Ectodermal cell (in vitro differentiated cells): ENCODE results near the gene MBOAT7.

Source experiments
- H3K27ac ChIP-seq: 2 replicates; pipeline ENCODE4 v1.7.0; 2013; ENCODE audit warnings: mild to moderate bottlenecking, low read depth, low read length; ENCODE audit not compliant: insufficient read depth, poor library complexity, severe bottlenecking
- H3K27me3 ChIP-seq: 2 replicates; pipeline ENCODE4 v1.7.0; 2013; ENCODE audit warnings: mild to moderate bottlenecking, low read length; ENCODE audit not compliant: insufficient read depth, control insufficient read depth, poor library complexity, severe bottlenecking
- H3K36me3 ChIP-seq: one replicate; pipeline ENCODE4 v1.7.0; 2013; ENCODE audit warnings: low read length; ENCODE audit not compliant: control insufficient read depth, insufficient read depth
- H3K4me1 ChIP-seq: one replicate; pipeline ENCODE4 v1.7.0; 2013; ENCODE audit warnings: low read length; ENCODE audit not compliant: control insufficient read depth, insufficient read depth
- H3K4me3 ChIP-seq: 2 replicates; pipeline ENCODE4 v1.7.0; 2013; ENCODE audit warnings: low read depth, low read length, control low read depth; ENCODE audit not compliant: insufficient read depth
- H3K9me3 ChIP-seq: 2 replicates; pipeline ENCODE4 v1.7.0; 2013; ENCODE audit warnings: mild to moderate bottlenecking, low read length, moderate library complexity; ENCODE audit not compliant: control insufficient read depth
- WGBS, 2 experiments: methylation state at CpG; one replicate each; pipeline ENCODE4 v1.1.7; 2013; ENCODE audit warnings: missing lambda C conversion rate in 2 of 2; 5-methylcytosine and 5-hydroxymethylcytosine counted together

MBOAT7 gene

GRCh38 chr19:54155694-54156093 lies 33.7 kb downstream of the MBOAT7 start:
- H3K27me3 ChIP-seq = no peaks in the 10 kb centered on the region
- peaks cover 9% of the 10 kb centered on the region for H3K4me1 ChIP-seq
- no peaks in the 10 kb centered on the region for H3K9me3 ChIP-seq
- WGBS, 2 experiments = 93 to 94% methylated on average over 19 of the region's 19 CpGs
- H3K4me3 ChIP-seq = no peak overlapping the region
- H3K27ac ChIP-seq = no peak overlapping the region
- peaks cover 53% of the 10 kb centered on the region for H3K36me3 ChIP-seq

- H3K27ac ChIP-seq = no peak overlapping the region
- peaks cover 58% of the 10 kb centered on the region for H3K36me3 ChIP-seq
- no peak overlapping the region for H3K4me3 ChIP-seq
- no peaks in the 10 kb centered on the region for H3K9me3 ChIP-seq
- peaks cover 8% of the 10 kb centered on the region for H3K4me1 ChIP-seq
- WGBS, 2 experiments = 94 to 96% methylated on average over 18 of the region's 18 CpGs
- H3K27me3 ChIP-seq = no peaks in the 10 kb centered on the region
Measured at GRCh38 chr19:54154603-54155345, 34.6 kb downstream of the MBOAT7 start.

- peaks cover 67% of the 10 kb centered on the region for H3K36me3 ChIP-seq
- 91% methylated on average over 10 of the region's 10 CpGs for WGBS, 2 experiments
Measured at GRCh38 chr19:54153731-54154326, 35.6 kb downstream of the MBOAT7 start.

GRCh38 chr19:54152878-54153524 lies 36.4 kb downstream of the MBOAT7 start:
- WGBS, 2 experiments = 97 to 98% methylated on average over 25 of the region's 25 CpGs
- no peak overlapping the region for H3K4me3 ChIP-seq
- H3K4me1 ChIP-seq = no peaks in the 10 kb centered on the region
- no peak overlapping the region for H3K27ac ChIP-seq
- H3K9me3 ChIP-seq = no peaks in the 10 kb centered on the region
- H3K27me3 ChIP-seq = no peaks in the 10 kb centered on the region
- peaks cover 75% of the 10 kb centered on the region for H3K36me3 ChIP-seq

More at GRCh38 chr19:54153731-54154326, 35.6 kb downstream of the MBOAT7 start:
- H3K4me3 ChIP-seq = no peak overlapping the region
- no peaks in the 10 kb centered on the region for H3K27me3 ChIP-seq
- no peak overlapping the region for H3K27ac ChIP-seq
- H3K4me1 ChIP-seq = peaks cover 6% of the 10 kb centered on the region
- H3K9me3 ChIP-seq = no peaks in the 10 kb centered on the region

GRCh38 chr19:54152267-54152666 lies 37.1 kb downstream of the MBOAT7 start:
- H3K36me3 ChIP-seq = peaks cover 82% of the 10 kb centered on the region
- no peaks in the 10 kb centered on the region for H3K4me1 ChIP-seq
- 95% methylated on average over 12 of the region's 12 CpGs for WGBS, 2 experiments
- no peak overlapping the region for H3K27ac ChIP-seq
- no peaks in the 10 kb centered on the region for H3K9me3 ChIP-seq
- H3K27me3 ChIP-seq = no peaks in the 10 kb centered on the region
- H3K4me3 ChIP-seq = no peak overlapping the region

- H3K27ac ChIP-seq = no peak overlapping the region
- H3K4me1 ChIP-seq = no peaks in the 10 kb centered on the region
- H3K36me3 ChIP-seq = peaks cover 89% of the 10 kb centered on the region
- no peaks in the 10 kb centered on the region for H3K27me3 ChIP-seq
- H3K4me3 ChIP-seq = no peak overlapping the region
- no peaks in the 10 kb centered on the region for H3K9me3 ChIP-seq
- 95 to 96% methylated on average over 23 of the region's 23 CpGs for WGBS, 2 experiments
Measured at GRCh38 chr19:54151362-54152035, 37.9 kb downstream of the MBOAT7 start.

- Histone ChIP-seq H3K4me3 (no peak overlapping the region), H3K4me1 (no peaks in the 10 kb centered on the region), H3K27me3 (no peaks in the 10 kb centered on the region), H3K9me3 (no peaks in the 10 kb centered on the region), H3K36me3 (peaks cover 88% of the 10 kb centered on the region), H3K27ac (no peak overlapping the region)
- WGBS, 2 experiments = 94 to 95% methylated on average over 12 of the region's 12 CpGs
Measured at GRCh38 chr19:54149021-54149812, 40.2 kb downstream of the MBOAT7 start.

- Histone ChIP-seq H3K4me3 (no peak overlapping the region), H3K27ac (no peak overlapping the region), H3K9me3 (no peaks in the 10 kb centered on the region), H3K4me1 (no peaks in the 10 kb centered on the region), H3K27me3 (no peaks in the 10 kb centered on the region), H3K36me3 (peaks cover 88% of the 10 kb centered on the region)
- WGBS, 2 experiments = 93% methylated on average over 19 of the region's 19 CpGs
Measured at GRCh38 chr19:54148158-54148557, 41.2 kb downstream of the MBOAT7 start.

- Histone ChIP-seq H3K4me3 (no peak overlapping the region), H3K27me3 (no peaks in the 10 kb centered on the region), H3K36me3 (peaks cover 87% of the 10 kb centered on the region), H3K4me1 (no peaks in the 10 kb centered on the region), H3K9me3 (no peaks in the 10 kb centered on the region), H3K27ac (no peak overlapping the region)
- WGBS, 2 experiments = 96% methylated on average over 3 of the region's 3 CpGs
Measured at GRCh38 chr19:54147676-54148075, 41.7 kb downstream of the MBOAT7 start.
